ENCODE results near the gene SEBOX.

SEBOX gene

DNA sequence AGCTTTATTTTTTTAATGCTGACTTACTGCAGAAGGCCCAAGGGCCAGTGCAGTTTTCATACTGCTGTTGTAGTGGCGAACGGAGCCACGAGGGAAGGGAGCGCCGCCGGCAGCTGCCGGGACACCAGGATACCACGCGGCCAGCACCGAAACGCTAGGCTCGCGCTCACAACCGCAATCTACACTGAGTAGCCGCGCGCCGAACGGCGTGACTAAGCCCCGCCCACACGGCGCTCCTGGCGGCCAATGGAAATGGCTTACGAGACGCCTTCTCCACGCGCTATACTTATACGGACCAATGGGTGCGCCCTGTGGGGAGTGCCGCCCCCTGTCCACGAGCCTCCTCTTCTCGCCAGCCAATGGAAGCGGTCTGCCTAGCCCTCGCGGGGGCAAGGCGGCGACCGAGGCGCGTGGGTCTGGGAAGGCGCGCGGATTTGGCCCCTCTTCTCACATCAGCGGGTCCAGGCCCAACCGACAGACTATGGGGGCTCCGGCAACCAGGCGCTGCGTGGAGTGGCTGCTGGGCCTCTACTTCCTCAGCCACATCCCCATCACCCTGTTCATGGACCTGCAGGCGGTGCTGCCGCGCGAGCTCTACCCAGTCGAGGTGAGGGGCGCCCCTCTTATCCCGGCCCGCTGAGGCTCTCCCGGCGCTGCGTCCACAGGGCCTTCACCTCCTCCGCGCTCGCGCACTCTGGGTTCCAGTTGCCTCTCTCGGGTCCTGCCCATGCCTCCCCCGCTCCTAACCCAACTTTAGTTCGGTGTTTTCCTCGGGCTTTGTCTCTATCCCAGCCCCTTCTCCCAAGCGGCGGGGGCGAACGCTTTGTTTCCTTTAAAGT, 46.0 kb downstream of the SEBOX start, which contains the start of gene TMEM97:
TMEM97 (plus strand) TSS at position 442 of the 839 bp plus-strand sequence; CDS start at position 482, 40 bp downstream.
- peak; percentile 95 for DNase-seq (ENCODE audit: low read depth)
- in situ Hi-C loops (cut with HindIII; ENCODE audit: low sequenced_read_pairs), result no loop called here
- peak; percentile 33 for TF ChIP-seq CTCF (IDR thresholded peaks at IDR 0.05; ENCODE audit: low read depth, low read length, missing control alignments)
- H3K4me3 ChIP-seq (ENCODE audit: low read depth, low read length), result peak within 1 kb of the TSS; percentile 55

DNA sequence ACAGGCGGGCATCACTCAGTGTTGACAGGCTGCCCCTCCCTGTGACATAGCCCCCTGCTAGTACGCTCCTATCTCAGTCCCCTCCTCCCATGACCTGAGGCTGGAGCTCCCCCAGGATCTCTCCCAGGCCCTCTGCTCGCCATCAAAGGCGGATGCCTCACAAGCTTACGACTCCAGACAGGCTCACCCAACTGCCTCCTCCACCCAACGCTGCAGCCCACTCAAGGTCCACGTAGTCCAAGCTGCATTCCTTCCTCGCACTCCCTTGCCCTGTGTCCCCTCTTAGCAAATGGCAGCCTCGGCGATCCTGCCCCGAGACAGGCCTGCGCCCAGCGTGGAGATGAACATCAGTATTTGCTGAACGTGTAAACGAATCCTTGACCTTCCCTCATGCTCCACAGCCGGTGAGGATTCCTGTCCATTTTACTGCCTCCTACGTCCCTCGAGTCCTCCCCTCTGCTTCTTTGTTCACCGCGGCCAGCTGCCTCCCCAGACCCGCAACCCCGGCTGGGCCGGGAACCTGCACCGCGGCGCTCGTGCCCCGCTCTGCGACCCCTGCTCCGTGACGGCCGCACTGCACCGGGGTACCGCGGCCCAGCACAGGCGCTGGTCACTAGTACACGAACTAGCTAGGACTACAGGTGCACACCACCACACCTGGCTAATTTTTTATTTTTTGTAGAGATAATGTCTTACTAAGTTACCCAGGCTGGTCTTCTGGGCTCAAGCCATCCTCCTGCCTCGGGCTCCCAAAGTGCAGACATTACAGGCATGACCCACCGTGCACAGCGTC, 46.8 kb downstream of the SEBOX start:
- in situ Hi-C loops (cut with HindIII; ENCODE audit: low sequenced_read_pairs), result no loop called here
- peak overlapping the region; percentile 55 for H3K4me3 ChIP-seq (ENCODE audit: low read depth, low read length)
- TF ChIP-seq CTCF (IDR thresholded peaks at IDR 0.05; ENCODE audit: low read depth, low read length, missing control alignments), result no peak
- no peak for DNase-seq (ENCODE audit: low read depth)

- TF ChIP-seq CTCF (IDR thresholded peaks at IDR 0.05; ENCODE audit: low read depth, low read length, missing control alignments), result no peak
- H3K4me3 ChIP-seq (ENCODE audit: low read depth, low read length), result no peak overlapping the region
- in situ Hi-C loops (cut with HindIII; ENCODE audit: low sequenced_read_pairs), result no loop called here
- DNase-seq (ENCODE audit: low read depth), result no peak
These were observed 47.7 kb downstream of the SEBOX start for GRCh38 chr17:28317099-28317965.

- DNase-seq (ENCODE audit: low read depth), result no peak
- TF ChIP-seq CTCF (IDR thresholded peaks at IDR 0.05; ENCODE audit: low read depth, low read length, missing control alignments), result no peak
- H3K4me3 ChIP-seq (ENCODE audit: low read depth, low read length), result no peak overlapping the region
- in situ Hi-C loops (cut with HindIII; ENCODE audit: low sequenced_read_pairs), result no loop called here
These were observed 48.9 kb downstream of the SEBOX start for GRCh38 chr17:28315846-28316705.

- no peak for DNase-seq (ENCODE audit: low read depth)
- in situ Hi-C loops (cut with HindIII; ENCODE audit: low sequenced_read_pairs), result no loop called here
- no peak overlapping the region for H3K4me3 ChIP-seq (ENCODE audit: low read depth, low read length)
- no peak for TF ChIP-seq CTCF (IDR thresholded peaks at IDR 0.05; ENCODE audit: low read depth, low read length, missing control alignments)
These were observed 51.2 kb downstream of the SEBOX start for GRCh38 chr17:28313841-28314240.

All from astrocyte of the cerebellum (primary cell).